Naive thymus-derived CD4-positive, alpha-beta T cell (primary cell): ENCODE results near the gene NOP9. TPM values are rescaled to one million over a fixed set of nuclear protein-coding genes. Genes with fewer than 3 reads are reported as not detected.

Experiments
- ATAC-seq: fragments of 150-1000 bp; cut with Tn5 transposase; 2 replicates; pipeline ENCODE4 v1.10.0; 2021; ENCODE audit warnings: mild to moderate bottlenecking, moderate library complexity
- CTCF ChIA-PET: fragments of 350-600 bp; sonication (Branson Sonifier 250); formaldehyde crosslinking; loops from one replicate; lab custom pipeline; 2021; ENCODE audit warnings: antibody characterized with exemption; lab: Charles Lee
- POLR2A ChIA-PET: fragments of 350-600 bp; sonication (Branson Sonifier 250); formaldehyde crosslinking; loops from one replicate; lab custom pipeline; 2021; ENCODE audit warnings: antibody characterized with exemption, inconsistent platforms; lab: Charles Lee
- DNase-seq, 9 donors: peaks; one replicate each; pipeline versions ENCODE4 v3.0.0 to v3.0.0-alpha.2; 2020 to 2022; ENCODE audit warnings: mixed read lengths in 1 of 9
- H3K27ac ChIP-seq: one replicate; pipeline ENCODE4 v1.7.0; 2013; ENCODE audit warnings: mild to moderate bottlenecking, low read depth, low read length, moderate library complexity
- H3K27me3 ChIP-seq, 2 donors: one replicate each; pipeline ENCODE4 v1.7.0; 2013; ENCODE audit warnings: low read length in 2 of 2, mild to moderate bottlenecking in 2 of 2, moderate library complexity in 2 of 2; ENCODE audit not compliant: control insufficient read depth in 2 of 2, insufficient read depth in 2 of 2
- H3K36me3 ChIP-seq, 3 experiments: 1 replicate in 2 of 3; 2 replicates in 1 of 3; pipeline ENCODE4 v1.7.0; 2013; ENCODE audit warnings: low read length in 3 of 3, mild to moderate bottlenecking in 3 of 3, moderate library complexity in 1 of 3; ENCODE audit not compliant: insufficient read depth in 3 of 3, control insufficient read depth in 2 of 3
- H3K4me1 ChIP-seq, 2 donors: one replicate each; pipeline ENCODE4 v1.7.0; 2013; ENCODE audit warnings: low read length in 2 of 2, mild to moderate bottlenecking in 2 of 2, moderate library complexity in 1 of 2; ENCODE audit not compliant: control insufficient read depth in 2 of 2, insufficient read depth in 2 of 2
- H3K4me3 ChIP-seq: 2 replicates; pipeline ENCODE4 v1.7.0; 2013; ENCODE audit warnings: mild to moderate bottlenecking, low read length
- H3K9me3 ChIP-seq, 3 experiments: 1 replicate in 2 of 3; 2 replicates in 1 of 3; pipeline ENCODE4 v1.7.0; 2013; ENCODE audit warnings: low read length in 3 of 3; ENCODE audit not compliant: control insufficient read depth in 2 of 3
- H3K27ac Mint-ChIP-seq, 9 donors: one replicate each; pipeline ENCODE4 v1.8.0; 2020 to 2022; ENCODE audit warnings: mixed read lengths in 9 of 9, mild to moderate bottlenecking in 8 of 9, moderate library complexity in 5 of 9, inconsistent platforms in 2 of 9
- H3K27me3 Mint-ChIP-seq, 5 donors: one replicate each; pipeline ENCODE4 v1.8.0; 2021 to 2022; ENCODE audit warnings: mixed read lengths in 5 of 5, mild to moderate bottlenecking in 1 of 5
- H3K36me3 Mint-ChIP-seq, 5 donors: one replicate each; pipeline ENCODE4 v1.8.0; 2020 to 2022; ENCODE audit warnings: mixed read lengths in 5 of 5, mild to moderate bottlenecking in 3 of 5, inconsistent platforms in 1 of 5
- H3K4me1 Mint-ChIP-seq, 7 donors: one replicate each; pipeline ENCODE4 v1.8.0; 2020 to 2022; ENCODE audit warnings: mixed read lengths in 7 of 7, mild to moderate bottlenecking in 3 of 7, inconsistent platforms in 1 of 7
- H3K4me3 Mint-ChIP-seq, 10 donors: one replicate each; pipeline ENCODE4 v1.8.0; 2020 to 2022; ENCODE audit warnings: mild to moderate bottlenecking in 10 of 10, mixed read lengths in 10 of 10, moderate library complexity in 6 of 10, inconsistent platforms in 2 of 10
- H3K9me3 Mint-ChIP-seq, 11 donors: one replicate each; pipeline ENCODE4 v1.8.0; 2020 to 2022; ENCODE audit warnings: mixed read lengths in 11 of 11, mild to moderate bottlenecking in 4 of 11, inconsistent platforms in 1 of 11, moderate library complexity in 1 of 11
- intact Hi-C, 2 donors: fragments of 100-400 bp; cut with micrococcal nuclease; formaldehyde crosslinking; loops; one replicate each; pipeline ENCODE4 v1.15.1; 2023
- polyA plus RNA-seq, 2 donors: library from polyadenylated mRNA; unstranded; fragments of 300-500 nt; fragmentation: Illumina TruSeq; gene quantifications; one replicate each; pipeline ENCODE4 v1.2.3, GENCODE V29; 2021
- total RNA-seq, 6 experiments: library from RNA in 5 of 6; stranded (reverse) in 5 of 6; gene quantifications; 1 replicate in 5 of 6; 2 replicates in 1 of 6; pipeline ENCODE4 v1.2.3 and lab custom pipeline; 2021 to 2026

NOP9 gene
- total and polyA plus RNA-seq, 7 experiments from 2014 or later: 1.7 to 39.5 (median 23.9) TPM

DNA sequence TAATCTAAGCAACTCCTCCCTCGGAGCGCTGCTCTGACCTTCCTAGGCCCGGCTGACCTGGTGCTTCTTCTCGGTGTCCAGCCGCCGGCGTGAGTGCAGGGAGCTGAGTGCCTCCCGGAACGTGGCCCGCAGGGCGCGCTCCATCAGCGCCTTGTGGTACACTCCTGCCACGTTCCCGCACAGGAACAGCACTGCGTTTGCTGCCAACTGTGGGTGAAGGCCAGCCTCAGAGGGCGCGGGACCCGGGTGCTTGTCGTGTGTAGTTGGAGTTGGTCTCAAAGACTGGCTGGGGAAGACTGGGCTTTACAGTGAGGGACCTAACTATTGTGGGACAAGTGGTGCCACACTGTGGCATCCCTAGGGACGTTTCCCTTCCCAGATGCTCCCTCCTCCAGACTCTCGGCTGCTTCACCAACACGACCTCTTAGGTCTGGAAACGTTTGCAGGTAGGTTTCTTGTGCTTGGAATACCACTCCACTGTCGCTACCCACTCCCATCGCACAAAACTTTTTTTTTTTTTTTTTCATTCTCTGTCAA lies 32.1 kb downstream of the NOP9 start:
- Mint-ChIP-seq H3K36me3 (peaks cover 0 to 16% (median 12%) of the 10 kb centered on the region in 5 donors), H3K27ac (peak overlapping the region; percentile 57 to 93 (median 84)), H3K9me3 (peaks cover 0 to 5% (median 0%) of the 10 kb centered on the region in 11 donors), H3K27me3 (peaks cover 9 to 46% (median 17%) of the 10 kb centered on the region in 5 donors), H3K4me1 (peaks cover 30 to 67% (median 45%) of the 10 kb centered on the region in 7 donors), H3K4me3 (peak overlapping the region; percentile 66 to 94 (median 83))
- Histone ChIP-seq H3K27ac (no peak overlapping the region), H3K36me3 (peaks cover 0 to 11% (median 0%) of the 10 kb centered on the region in 3 experiments), H3K9me3 (no peaks in the 10 kb centered on the region), H3K27me3 (peaks cover 7 to 13% of the 10 kb centered on the region in 2 donors), H3K4me1 (peaks cover 41 to 64% of the 10 kb centered on the region in 2 donors), H3K4me3 (peak overlapping the region; percentile 11)
- intact Hi-C loops: loop anchor here (1.0 to 2.0 kb wide), 13 partner anchors 9 to 343 kb away; partner anchors contain the start of genes RABGGTA (in 2 of the 2), TINF2 (in 2 of the 2), CHMP4A (in 1 of the 2) and DCAF11 (in 1 of the 2)
- ATAC-seq (no peak), DNase-seq (no peak)
- POLR2A ChIA-PET: interaction anchor here (0.5 to 16.5 kb wide), 10 partner anchors 8 to 144 kb away, joined by 3 to 293 read pairs (median 6); partner anchors contain the start of genes CBLN3, KHNYN, LTB4R and LTB4R2
- CTCF ChIA-PET: interaction anchor here (0.6 to 15.8 kb wide), 17 partner anchors 8 to 274 kb away, joined by 3 to 317 read pairs (median 4); partner anchors contain the start of genes CBLN3, CIDEB, DHRS1 and KHNYN

DNA sequence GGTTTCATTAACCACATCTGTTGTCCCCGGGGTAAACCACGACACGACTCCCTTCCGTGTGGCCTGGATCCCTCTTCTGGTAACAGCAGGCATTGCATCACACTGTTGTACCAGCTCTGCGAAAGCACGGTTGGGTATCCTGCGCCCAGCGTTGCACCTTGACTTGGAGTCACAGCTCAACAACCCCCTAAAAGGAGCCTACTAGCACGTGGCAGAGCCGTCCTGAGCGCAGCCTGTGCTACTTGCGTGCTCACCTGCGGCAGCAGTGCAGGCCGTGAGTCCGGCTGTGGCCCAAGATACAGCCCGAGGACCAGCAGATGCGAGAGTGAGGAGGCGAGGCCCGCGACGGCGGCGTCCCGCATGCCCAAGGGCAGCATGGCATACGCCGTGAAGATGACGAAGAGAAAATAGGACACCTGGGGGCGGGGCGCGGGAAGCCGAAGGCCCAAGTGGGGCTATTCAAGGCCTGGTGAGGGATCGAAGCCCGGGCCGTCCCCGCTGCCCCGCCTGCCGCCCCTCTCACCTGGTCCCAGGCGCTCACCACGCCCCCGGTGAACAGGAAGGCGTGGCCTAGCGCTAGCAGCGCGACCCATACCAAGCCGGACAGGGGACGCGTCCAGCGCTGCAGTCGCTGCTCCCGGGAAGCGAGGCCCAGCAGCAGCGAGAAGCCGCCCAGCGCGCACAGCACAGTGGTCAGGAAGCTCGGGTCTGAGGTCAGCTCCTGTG lies 32.8 kb downstream of the NOP9 start:
- H3K36me3 Mint-ChIP-seq: peaks cover 0 to 21% (median 12%) of the 10 kb centered on the region in 5 donors

DNA sequence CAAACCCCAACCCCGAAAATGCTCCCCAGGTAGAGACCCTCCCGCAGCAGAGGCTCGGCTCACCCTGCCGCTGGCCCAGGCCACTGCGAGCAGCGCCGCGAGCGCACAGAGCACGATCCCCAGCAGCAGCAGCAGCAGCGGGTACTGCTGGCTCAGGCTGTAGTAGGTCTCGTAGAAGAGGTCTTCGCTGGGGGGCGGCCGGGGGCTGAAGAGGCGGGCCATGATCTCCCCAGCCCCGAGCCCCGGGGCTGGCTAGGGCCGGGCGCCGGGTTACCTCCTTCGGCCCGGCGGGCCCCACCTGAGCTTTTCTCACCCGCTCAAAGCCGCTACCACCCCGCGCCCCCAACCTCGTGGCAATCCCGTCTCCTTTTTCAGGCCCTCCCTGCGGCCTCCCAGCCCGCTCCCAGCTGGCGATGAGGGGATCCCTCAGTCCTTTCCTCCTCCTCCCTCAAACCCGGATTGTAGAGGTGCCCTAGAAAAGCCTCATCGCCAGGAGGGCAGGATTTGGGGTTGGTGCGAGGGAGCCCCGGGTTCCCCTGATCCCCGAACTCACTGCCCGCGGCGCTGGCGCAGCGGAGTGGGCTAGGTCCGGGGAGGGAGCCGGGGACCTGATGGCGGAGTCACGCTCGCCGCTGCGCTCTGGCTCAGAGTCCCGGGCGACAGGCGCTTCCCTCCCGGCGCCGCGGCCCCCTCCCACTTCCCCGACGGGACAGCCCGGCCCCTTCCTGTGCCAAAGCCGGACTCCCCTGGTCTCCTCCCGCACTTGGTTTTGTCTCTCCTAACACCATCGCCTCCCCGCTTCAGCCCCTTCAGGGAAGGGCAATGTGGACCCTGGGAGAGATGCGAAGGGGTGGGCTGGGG lies 35.0 kb downstream of the NOP9 start, which contains the start of gene ADCY4:
ADCY4 (minus strand) TSS at position 641 of the 861 bp plus-strand sequence; CDS start at position 222, 419 bp downstream.
- Mint-ChIP-seq H3K4me1 (peaks cover 25 to 60% (median 52%) of the 10 kb centered on the region in 7 donors), H3K9me3 (peaks cover 0 to 5% (median 0%) of the 10 kb centered on the region in 11 donors), H3K27ac (no peak within 1 kb of the TSS), H3K27me3 (peaks cover 9 to 46% (median 17%) of the 10 kb centered on the region in 5 donors), H3K4me3 (peak within 1 kb of the TSS; percentile 18 to 94 (median 60)), H3K36me3 (peaks cover 0 to 32% (median 12%) of the 10 kb centered on the region in 5 donors)
- ATAC-seq: no peak
- DNase-seq: peak in 3 of 9 donors; percentile 31 to 41 (median 40)
- ChIA-PET CTCF (interaction anchor here (2.8 to 15.8 kb wide), 3 partner anchors 64 to 100 kb away, joined by 9 to 317 read pairs (median 23); partner anchors contain the start of genes CBLN3, KHNYN, RABGGTA and TINF2), POLR2A (interaction anchor here (0.8 to 16.5 kb wide), 3 partner anchors 23 to 96 kb away, joined by 3 to 293 read pairs (median 19); partner anchors contain the start of genes CBLN3, KHNYN, LTB4R and LTB4R2)
- no peak within 1 kb of the TSS for H3K27ac ChIP-seq
- intact Hi-C loops: no loop called here
- peaks cover 0 to 30% (median 0%) of the 10 kb centered on the region in 3 experiments for H3K36me3 ChIP-seq
- H3K27me3 ChIP-seq: peaks cover 7 to 13% of the 10 kb centered on the region in 2 donors
- H3K4me3 ChIP-seq: peak within 1 kb of the TSS; percentile 52
- H3K9me3 ChIP-seq: no peaks in the 10 kb centered on the region
- H3K4me1 ChIP-seq: peaks cover 43 to 56% of the 10 kb centered on the region in 2 donors

More for the DNA sequence above, 32.8 kb downstream of the NOP9 start:
- intact Hi-C loops: loop anchor here (1.0 to 2.0 kb wide), 13 partner anchors 8 to 342 kb away; partner anchors contain the start of genes RABGGTA (in 2 of the 2), TINF2 (in 2 of the 2), CHMP4A (in 1 of the 2) and DCAF11 (in 1 of the 2)
- Histone ChIP-seq H3K4me3 (peak overlapping the region; percentile 43), H3K9me3 (no peaks in the 10 kb centered on the region), H3K27me3 (peaks cover 7 to 13% of the 10 kb centered on the region in 2 donors), H3K4me1 (peaks cover 37 to 59% of the 10 kb centered on the region in 2 donors), H3K36me3 (peaks cover 0 to 18% (median 0%) of the 10 kb centered on the region in 3 experiments), H3K27ac (no peak overlapping the region)
- Mint-ChIP-seq H3K27me3 (peaks cover 9 to 46% (median 17%) of the 10 kb centered on the region in 5 donors), H3K4me3 (peak overlapping the region; percentile 66 to 94 (median 83)), H3K4me1 (peaks cover 25 to 62% (median 40%) of the 10 kb centered on the region in 7 donors), H3K27ac (peak overlapping the region; percentile 57 to 93 (median 84)), H3K9me3 (peaks cover 0 to 5% (median 0%) of the 10 kb centered on the region in 11 donors)
- ChIA-PET POLR2A (interaction anchor here (0.6 to 16.5 kb wide), 12 partner anchors 8 to 145 kb away, joined by 3 to 293 read pairs (median 4); partner anchors contain the start of genes CBLN3, CIDEB, KHNYN and LTB4R), CTCF (interaction anchor here (0.6 to 15.8 kb wide), 20 partner anchors 9 to 274 kb away, joined by 3 to 317 read pairs (median 4); partner anchors contain the start of genes CBLN3, CIDEB, DHRS1 and KHNYN)
- peak; percentile 90 for ATAC-seq
- DNase-seq: peak; percentile 56 to 93 (median 87)

DNA sequence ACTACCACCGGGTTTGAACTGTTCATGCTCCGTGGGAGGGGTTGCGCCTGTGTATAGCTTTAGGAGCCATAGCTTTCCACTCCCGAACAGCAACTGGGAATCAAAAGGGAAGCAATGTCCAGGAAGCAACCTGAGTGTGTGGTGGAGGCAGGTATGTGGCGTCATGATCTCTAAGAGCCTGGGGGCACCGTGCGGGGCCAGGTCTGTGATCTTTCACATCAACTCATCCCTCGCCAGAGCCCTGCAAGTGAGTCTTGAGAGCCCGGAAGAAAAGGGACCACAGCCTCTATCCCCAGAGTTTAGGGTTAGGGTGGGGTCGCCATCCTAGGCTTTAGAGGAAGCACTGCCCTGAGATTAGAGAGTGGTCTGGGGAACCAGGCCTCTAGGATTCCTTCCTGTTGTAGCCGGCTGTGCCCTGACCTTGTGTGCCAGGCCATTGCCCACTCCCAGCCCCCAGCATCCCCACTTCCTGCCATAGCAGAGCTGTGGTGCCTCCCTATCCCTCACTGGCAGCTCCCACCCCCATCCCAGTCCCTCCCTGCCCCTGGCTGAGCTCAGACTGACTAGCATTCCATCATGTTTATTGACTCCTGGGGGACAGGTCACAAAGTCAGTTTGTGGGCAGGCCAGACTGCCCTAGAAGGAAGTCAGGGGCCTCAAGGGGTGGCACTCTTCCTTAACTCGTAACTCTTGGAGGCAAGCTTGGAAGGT lies 36.0 kb downstream of the NOP9 start:
- intact Hi-C loops: no loop called here
- Mint-ChIP-seq H3K4me3 (peak overlapping the region in 9 of 10 donors; percentile 22 to 94 (median 58)), H3K27ac (no peak overlapping the region), H3K4me1 (peaks cover 32 to 67% (median 51%) of the 10 kb centered on the region in 7 donors), H3K36me3 (peaks cover 0 to 32% (median 12%) of the 10 kb centered on the region in 5 donors), H3K27me3 (peaks cover 7 to 46% (median 17%) of the 10 kb centered on the region in 5 donors), H3K9me3 (peaks cover 0 to 5% (median 0%) of the 10 kb centered on the region in 11 donors)
- H3K4me1 ChIP-seq: peaks cover 48 to 55% of the 10 kb centered on the region in 2 donors
- H3K9me3 ChIP-seq: no peaks in the 10 kb centered on the region
- H3K4me3 ChIP-seq: no peak overlapping the region
- ChIA-PET CTCF (interaction anchor here (0.8 to 15.8 kb wide), 3 partner anchors 10 to 99 kb away, joined by 3 to 317 read pairs (median 5); partner anchors contain the start of genes CBLN3 and KHNYN), POLR2A (interaction anchor here (0.8 to 16.5 kb wide), 4 partner anchors 31 to 106 kb away, joined by 3 to 293 read pairs (median 3); partner anchors contain the start of genes CBLN3, KHNYN and TINF2)
- no peak for DNase-seq
- ATAC-seq: no peak
- peaks cover 7 to 13% of the 10 kb centered on the region in 2 donors for H3K27me3 ChIP-seq
- no peak overlapping the region for H3K27ac ChIP-seq
- H3K36me3 ChIP-seq: peaks cover 0 to 30% (median 0%) of the 10 kb centered on the region in 3 experiments
